Activated CD4-positive, alpha-beta T cell treated with anti-CD3 and anti-CD28 coated beads, Interleukin-2, amount 50 U/mL, for 48 hours (primary cell): ENCODE data around the gene PTPRS.

Source experiments
- DNase-seq, 2 experiments: peaks; one replicate each; pipeline ENCODE4 v3.0.0-alpha.2; 2020

Gene PTPRS

GRCh38 chr19:5354403-5354802, 13.8 kb upstream of the PTPRS start:
- DNase-seq: peak; percentile 23 to 40

DNA sequence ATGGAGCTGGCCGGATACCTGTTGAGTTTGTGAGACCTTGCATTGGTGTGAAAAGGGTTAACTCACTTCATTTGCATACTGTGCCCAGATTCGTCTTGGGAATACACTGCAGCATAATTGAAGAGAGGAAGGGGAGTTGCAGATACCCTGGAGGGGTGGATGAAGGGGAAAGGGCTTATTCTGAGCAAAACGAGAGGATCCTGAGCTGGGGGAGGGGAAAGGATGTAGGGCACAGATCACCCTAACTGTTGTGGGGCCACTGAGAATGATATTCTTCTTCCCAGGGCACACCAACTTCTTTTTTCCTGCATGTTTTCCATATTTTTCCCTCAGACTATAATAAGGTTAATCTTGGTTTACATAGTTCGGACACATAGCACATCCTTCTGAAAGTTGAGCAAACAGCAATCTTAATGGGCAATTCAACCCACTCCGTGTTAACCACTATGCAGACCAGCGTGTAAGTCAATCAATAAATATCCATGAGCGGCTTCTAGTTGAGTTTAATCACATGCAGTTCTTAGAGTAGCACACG, 11.7 kb upstream of the PTPRS start:
- no peak for DNase-seq

DNA sequence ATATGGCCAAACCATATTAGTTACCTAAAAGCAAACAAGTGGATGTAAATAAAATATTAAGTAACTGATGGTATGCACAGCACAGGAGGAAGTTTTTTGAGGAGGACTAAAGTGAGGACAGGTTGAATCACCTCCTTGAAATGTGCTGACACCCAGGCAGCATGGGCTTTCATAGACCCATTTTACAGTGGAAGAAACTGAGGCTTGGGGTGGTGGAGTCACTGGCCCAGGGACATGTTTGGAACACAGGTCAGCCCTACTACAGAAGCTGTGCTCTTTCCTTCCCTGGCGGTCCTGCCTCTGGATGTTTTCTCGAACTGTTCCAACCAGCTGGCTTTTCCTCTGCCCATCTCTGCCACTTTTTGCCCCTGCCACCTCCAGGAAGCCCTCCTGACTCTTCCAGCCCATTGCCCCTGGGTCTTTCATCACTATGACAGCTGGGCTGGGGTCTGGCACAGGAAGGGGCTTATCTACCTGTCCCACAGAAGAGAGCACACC, 11.2 kb upstream of the PTPRS start:
- no peak for DNase-seq

GRCh38 chr19:5349041-5349440, 8.4 kb upstream of the PTPRS start:
- DNase-seq: no peak

DNA sequence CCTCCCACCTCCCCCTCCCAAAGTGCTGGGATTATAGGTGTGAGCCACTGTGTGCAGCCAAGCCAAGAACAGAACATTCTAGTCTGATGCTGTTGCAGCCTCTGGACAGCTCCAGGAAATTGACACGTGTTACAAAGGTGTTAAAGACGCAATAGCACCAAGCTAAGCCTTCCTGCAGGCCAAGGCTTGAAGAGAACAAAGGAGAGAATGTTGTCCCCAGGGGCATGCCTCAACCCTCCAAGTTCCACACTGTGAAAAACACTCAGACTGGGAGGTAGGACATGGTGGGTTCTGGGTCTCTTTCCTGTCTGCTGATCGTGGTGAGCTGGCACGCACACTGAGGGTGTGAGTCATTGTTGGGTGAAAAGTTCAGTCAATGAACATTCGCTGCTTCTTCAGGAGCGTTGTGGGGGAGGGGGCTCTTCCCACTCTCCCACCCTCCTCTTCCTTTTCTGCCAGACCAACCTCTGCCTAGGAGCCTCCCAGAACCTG, 5.3 kb upstream of the PTPRS start:
- DNase-seq: no peak

DNA sequence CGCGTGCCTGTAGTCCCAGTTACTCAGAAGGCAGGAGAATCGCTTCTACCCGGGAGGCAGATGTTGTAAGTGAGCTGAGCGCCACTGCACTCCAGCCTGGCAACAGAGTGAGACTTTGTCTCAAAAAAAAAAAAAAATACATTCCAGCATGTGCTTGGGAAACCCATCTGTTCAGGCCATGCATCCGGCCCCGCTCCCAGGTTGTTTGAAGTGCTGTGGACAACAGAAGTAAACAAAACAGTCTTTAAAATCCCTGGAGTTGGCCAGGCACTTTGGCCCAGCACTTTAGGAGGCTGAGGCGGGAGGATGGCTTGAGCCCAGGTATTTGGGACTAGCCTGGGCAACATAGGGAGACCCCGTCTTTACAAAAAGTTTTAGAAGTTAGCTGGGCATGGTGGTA, 3.2 kb upstream of the PTPRS start:
- no peak for DNase-seq

DNA sequence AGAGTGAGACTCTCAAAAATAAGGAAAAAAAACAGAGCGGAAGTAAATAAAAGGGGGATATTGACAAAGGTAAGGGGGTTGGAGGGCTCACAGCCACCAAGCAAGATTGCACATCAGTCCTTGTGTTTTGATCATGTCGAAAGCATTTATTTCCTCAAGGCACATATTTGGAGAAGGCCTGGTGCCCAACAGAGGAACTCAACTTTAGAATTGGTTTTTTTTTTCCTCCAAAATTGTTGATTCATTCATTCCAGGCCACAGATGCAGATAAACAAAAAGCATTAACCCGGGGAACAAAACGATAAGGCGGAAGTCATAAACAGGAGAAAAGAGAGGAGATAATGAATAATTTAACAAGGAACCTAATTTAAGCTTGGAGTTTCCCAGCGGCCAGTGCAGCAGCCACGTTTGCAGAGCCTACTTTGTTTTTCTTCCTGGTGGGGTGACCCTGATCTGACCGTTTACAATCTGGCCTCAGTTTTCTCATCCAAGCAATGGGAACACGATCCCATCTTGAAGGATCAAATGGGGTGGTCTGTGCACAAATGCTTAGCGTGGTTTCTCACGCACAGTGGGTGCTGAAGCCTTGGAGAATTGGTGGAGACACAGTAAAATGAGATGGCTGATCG, 2.1 kb upstream of the PTPRS start:
- no peak for DNase-seq

- DNase-seq: no peak
These were observed 1.4 kb upstream of the PTPRS start for GRCh38 chr19:5341981-5342380.

GRCh38 chr19:5341448-5341820, 822 bp upstream of the PTPRS start:
- DNase-seq: no peak

DNA sequence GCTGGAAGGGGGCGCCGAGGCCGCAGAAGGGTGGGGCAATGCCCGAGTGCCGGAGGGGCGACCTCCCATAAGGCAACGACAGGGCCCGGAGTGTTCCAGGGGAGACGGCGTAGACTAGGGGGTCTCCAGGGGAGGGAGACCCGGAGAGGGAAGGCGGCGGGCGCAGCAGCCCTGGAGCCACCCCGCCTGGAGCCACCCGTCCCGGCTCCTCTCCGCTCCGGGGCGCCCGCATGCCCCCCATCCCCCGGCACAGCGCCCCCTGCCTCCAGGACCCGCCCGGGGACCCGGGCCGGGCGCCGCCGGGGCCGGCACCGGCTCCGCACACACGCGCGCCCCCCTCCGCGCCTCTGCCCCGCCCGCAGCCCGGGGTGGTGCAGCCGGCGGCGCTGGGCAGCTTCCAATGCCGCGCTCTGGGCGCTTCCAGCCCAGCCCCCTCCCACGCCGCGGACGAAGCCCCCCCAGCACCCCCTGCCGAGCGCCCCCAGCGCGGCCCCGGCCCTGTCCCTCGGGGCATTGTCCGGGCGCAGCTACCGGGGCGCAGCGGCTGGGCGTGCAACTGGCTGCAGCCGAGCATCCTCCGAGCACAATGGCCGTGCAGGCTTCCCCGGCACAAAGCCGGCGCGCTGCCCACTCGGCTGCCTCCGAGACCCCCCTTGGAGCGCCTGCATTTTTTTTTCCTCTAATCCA, 519 bp downstream of the PTPRS start:
- no peak for DNase-seq

GRCh38 chr19:5339198-5339949, 1.2 kb downstream of the PTPRS start:
- no peak for DNase-seq

DNA sequence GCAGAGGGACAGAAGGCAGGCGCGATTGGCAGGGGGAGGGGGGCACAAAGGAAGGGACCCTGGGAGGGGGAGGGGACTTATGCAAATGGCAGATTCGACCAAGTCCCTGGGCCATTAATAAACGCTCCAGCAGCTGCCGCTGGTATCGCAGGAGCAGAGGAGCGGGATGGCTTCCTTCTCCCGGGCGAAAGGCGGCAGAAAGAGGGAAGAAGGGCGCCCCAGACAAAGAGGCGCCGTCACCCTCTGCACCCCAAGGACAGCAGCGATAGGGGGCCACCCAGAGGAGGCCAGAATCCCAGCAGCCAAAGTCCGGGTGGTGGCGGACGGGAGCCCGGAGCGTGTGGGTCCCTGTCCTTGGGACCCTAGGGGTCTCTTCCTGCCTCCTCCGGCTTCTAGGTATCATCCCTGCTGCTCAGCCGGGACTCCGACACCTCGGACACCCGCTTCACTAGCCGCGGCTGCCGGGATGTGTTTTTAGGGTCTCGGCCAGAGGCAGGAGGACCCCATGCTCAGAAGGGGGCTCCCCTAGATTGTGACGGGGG, 1.9 kb downstream of the PTPRS start:
- no peak for DNase-seq

- DNase-seq: no peak
These were observed 2.6 kb downstream of the PTPRS start for GRCh38 chr19:5337708-5338655.

- no peak for DNase-seq
These were observed 3.5 kb downstream of the PTPRS start for GRCh38 chr19:5337126-5337525.

GRCh38 chr19:5336195-5336965, 4.2 kb downstream of the PTPRS start:
- DNase-seq: no peak

DNA sequence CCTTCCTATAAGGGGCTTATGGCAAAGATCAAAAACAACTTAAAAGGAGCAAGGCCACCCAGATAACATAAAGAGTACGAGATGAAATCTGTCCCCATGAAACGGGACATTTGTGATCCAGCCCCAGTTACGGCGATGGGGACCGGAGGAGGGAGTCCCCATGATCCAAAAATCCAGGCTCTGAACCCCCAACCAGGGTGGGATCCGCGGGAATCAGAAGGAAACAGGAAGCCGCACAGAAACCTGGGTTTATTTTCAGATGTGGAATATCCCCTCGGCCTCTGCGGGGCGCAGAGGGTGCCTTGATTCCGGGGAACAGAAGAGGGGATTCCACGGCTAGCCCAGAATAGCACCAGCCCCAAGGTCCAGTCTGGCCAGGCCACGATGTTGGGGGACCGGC, 5.0 kb downstream of the PTPRS start:
- no peak for DNase-seq

DNA sequence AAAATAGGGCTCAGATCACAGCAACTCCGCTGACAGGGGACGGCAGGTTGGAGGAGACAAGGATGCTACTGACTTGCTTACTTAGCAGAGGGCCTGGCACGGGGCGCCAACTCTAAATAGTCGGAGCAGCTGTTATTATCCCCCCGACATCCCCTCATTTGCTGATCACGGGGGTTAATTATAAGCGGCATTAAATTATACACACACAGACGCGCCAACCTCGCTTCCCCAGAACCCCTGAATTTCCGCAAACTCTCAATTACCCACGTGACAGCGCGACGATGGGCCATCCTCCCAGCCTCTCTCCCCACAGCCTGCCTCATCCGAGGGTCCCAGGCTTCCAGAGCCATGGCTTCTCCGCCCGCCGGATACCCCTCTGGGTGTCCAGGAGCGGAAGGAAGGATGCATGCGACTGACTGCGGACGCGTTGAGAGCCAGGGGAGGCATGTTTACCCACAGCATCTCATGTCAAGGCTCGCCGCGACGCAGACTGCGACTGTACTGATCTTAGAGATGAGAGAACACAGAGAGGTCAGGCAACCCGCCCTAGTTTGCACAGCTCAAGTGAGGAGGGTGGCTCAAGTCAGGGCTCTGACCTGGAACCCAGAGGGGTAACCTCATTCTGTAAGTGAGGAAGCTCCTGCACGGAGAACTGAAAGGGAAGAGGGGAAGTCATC, 5.7 kb downstream of the PTPRS start:
- no peak for DNase-seq

- DNase-seq: no peak
These were observed 6.3 kb downstream of the PTPRS start for GRCh38 chr19:5334366-5334739.

DNA sequence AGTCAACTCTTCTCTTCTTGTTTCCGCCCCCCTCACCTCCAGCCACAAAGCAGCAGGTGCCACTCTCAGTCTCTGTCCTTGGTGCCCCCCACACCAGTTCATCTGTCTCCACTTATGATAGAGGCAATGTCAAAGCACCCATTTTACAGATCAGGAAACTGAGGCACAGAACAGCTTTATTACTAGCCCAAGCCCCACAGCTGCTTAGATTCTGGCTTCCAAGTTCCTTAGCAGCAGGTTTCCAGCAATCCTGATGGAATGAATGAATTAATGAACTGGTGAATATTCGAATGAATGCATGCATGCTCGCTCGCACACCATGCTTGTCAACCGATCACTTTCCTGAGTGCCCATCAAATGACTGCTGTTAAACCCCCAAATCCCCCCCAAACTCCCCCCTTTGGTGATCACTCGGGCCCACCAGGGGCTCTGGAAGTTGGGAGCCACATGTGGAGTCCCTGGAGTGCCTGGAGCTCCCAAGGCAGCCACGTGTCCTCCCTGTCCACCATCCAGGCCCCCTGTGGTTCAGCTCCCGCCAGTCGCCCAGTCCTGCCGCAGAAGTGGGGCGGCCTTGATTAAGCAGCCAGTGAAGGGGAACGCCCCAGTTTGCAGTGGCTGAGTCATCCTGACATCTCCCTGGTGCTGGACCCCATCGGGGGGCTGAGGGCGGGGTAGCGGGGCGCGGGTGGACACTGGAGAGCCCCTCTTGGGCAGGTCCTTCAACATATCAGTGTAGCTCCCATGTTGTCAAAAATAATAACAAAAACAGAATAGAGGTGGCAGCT, 6.8 kb downstream of the PTPRS start:
- DNase-seq: no peak

GRCh38 chr19:5332501-5332900, 8.1 kb downstream of the PTPRS start:
- DNase-seq: no peak
